NB4 (cell line): ENCODE measurements around the gene OST4.

Source experiments
- POLR2A ChIP-seq: IDR thresholded peaks from 2 replicates; pipeline ENCODE4 v1.6.1; 2011; ENCODE audit warnings: mild to moderate bottlenecking; ENCODE audit not compliant: insufficient read length; ENCODE audit errors: extremely low read depth
- TF ChIP-seq, protein P1 (sequence below): IDR thresholded peaks from one replicate; pipeline ENCODE4 v1.5.1; 2012; ENCODE audit warnings: low read depth, low read length

DNA sequence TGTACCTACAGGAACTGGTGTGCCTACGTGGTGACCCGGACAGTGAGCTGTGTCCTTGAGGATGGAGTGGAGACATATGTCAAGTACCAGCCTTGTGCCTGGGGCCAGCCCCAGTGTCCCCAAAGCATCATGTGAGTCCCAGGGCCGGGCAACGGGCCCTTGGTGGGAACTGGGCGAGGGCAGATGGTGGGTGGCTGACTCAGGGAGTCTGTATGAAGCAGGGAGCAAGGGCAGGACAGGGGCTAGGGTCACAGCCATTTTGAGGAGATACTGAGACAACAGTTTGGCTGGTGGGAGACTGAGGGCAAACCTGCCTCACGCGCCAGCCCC lies 8.7 kb upstream of the OST4 start:
- TF ChIP-seq, protein P1, sequence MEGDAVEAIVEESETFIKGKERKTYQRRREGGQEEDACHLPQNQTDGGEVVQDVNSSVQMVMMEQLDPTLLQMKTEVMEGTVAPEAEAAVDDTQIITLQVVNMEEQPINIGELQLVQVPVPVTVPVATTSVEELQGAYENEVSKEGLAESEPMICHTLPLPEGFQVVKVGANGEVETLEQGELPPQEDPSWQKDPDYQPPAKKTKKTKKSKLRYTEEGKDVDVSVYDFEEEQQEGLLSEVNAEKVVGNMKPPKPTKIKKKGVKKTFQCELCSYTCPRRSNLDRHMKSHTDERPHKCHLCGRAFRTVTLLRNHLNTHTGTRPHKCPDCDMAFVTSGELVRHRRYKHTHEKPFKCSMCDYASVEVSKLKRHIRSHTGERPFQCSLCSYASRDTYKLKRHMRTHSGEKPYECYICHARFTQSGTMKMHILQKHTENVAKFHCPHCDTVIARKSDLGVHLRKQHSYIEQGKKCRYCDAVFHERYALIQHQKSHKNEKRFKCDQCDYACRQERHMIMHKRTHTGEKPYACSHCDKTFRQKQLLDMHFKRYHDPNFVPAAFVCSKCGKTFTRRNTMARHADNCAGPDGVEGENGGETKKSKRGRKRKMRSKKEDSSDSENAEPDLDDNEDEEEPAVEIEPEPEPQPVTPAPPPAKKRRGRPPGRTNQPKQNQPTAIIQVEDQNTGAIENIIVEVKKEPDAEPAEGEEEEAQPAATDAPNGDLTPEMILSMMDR = no peak
- TF ChIP-seq POLR2A = no peak
